GM12891 (cell line): ENCODE results near the gene RIPK1.

Source experiments
- PAX5 ChIP-seq: IDR thresholded peaks from 2 replicates; pipeline ENCODE4 v1.6.1; 2011; ENCODE audit warnings: low read length, moderate library complexity, mild to moderate bottlenecking; ENCODE audit not compliant: insufficient read depth, severe bottlenecking
- POLR2A ChIP-seq: IDR thresholded peaks from 2 replicates; pipeline ENCODE4 v1.6.1; 2011; ENCODE audit warnings: low read depth, low read length, control low read depth
- POLR2AphosphoS5 ChIP-seq: IDR thresholded peaks from 2 replicates; pipeline ENCODE4 v1.6.1; 2011; ENCODE audit warnings: low read depth, low read length, control low read depth
- POU2F2 ChIP-seq: IDR thresholded peaks from 2 replicates; pipeline ENCODE4 v1.6.1; 2011; ENCODE audit warnings: low read depth, mild to moderate bottlenecking, control low read depth, low read length, moderate library complexity
- SPI1 ChIP-seq: IDR thresholded peaks from 2 replicates; pipeline ENCODE4 v1.6.1; 2011; ENCODE audit warnings: low read depth, low read length, control low read depth
- TAF1 ChIP-seq: IDR thresholded peaks from 2 replicates; pipeline ENCODE4 v1.6.1; 2011; ENCODE audit warnings: low read depth, low read length, control low read depth

GRCh38 chr6:3085074-3085473 is 16.8 kb downstream of the RIPK1 start:
- TF ChIP-seq POLR2A (no peak), POLR2AphosphoS5 (no peak), TAF1 (no peak), SPI1 (no peak), PAX5 (no peak), POU2F2 (no peak)
